ENCODE measurements around the gene DHX58.

- TF ChIP-seq CTCF (conservative IDR thresholded peaks at IDR 0.05 in 1 of 2, IDR thresholded peaks at IDR 0.05 in 1 of 2; ENCODE audit: extremely low read depth in 1 of 2, insufficient read depth in 1 of 2, low read depth in 1 of 2, low read length in 2 of 2): no peak
- no peak for TF ChIP-seq EZH2 (IDR thresholded peaks at IDR 0.05; ENCODE audit: borderline replicate concordance, low read length)
Measured at GRCh38 chr17:42096360-42097111, 16.0 kb downstream of the DHX58 start.

All from mammary epithelial cell (primary cell).